HG02623 (cell line): ENCODE results near the gene LCN1.
"Not testable (repeated sequence)": the region's sequence is repeated elsewhere in the genome, so short reads cannot be mapped to it uniquely, and the experiment has no call there.

Experiments used
- ATAC-seq: cut with Tn5 transposase; IDR thresholded peaks from one replicate; pipeline ENCODE4 v1.9.1; 2021; ENCODE audit warnings: moderate library complexity; ENCODE audit not compliant: unreplicated experiment

LCN1 gene

DNA sequence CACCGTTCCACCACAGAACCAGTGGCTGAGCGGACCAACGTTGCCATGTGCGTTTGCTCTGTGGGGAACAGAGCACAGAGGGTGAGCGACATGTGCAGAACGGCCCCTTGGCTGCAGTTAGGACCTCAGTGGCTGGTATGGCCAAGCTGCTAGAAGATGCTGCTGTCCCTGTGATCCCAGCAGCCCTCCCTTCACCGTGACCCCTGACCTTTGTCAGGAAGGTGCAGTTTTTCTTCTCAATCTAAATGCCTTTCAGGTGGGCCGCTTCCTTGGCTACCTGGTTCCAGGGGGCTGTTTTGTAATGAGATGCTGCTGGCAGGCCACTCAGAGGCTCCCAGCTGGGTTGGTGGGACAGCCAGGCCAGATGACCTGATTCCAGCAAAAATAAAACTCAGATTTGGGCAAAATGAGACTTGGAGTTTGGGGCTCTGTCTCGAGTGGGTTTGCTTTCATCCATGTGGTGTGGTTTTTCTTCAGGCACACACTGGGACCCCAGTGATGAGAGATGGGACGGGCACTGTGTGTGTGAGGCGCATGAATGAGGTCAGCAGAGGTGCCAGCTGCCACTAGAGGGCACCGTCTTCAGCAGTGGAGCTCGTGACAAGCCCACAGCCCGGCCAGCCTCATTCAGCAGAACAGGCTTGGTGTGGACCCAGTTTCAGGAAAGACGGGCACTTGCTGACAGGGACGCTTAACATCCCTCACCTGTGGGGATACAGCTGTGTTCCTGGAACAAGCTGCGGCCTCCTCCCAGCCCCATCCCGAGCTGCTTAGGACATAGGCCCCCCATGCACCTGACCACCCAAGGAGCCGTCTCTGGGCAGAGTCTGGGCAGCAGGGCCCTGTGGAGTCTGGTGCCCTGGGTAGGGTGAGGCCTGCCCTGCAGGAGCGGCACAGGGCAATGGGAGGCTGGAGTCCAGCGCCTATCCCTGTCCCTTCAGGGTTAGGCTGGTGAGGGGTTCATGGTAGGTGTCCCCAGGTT lies 16.7 kb upstream of the LCN1 start:
- no peak for ATAC-seq

- ATAC-seq = no peak
Observed at GRCh38 chr9:135505406-135506187, 15.6 kb upstream of the LCN1 start.

GRCh38 chr9:135506327-135507103 lies 14.7 kb upstream of the LCN1 start:
- no peak for ATAC-seq

- no peak for ATAC-seq
Observed at GRCh38 chr9:135507104-135508035, 13.9 kb upstream of the LCN1 start.

- no peak for ATAC-seq
Observed at GRCh38 chr9:135508211-135508820, 12.9 kb upstream of the LCN1 start.

DNA sequence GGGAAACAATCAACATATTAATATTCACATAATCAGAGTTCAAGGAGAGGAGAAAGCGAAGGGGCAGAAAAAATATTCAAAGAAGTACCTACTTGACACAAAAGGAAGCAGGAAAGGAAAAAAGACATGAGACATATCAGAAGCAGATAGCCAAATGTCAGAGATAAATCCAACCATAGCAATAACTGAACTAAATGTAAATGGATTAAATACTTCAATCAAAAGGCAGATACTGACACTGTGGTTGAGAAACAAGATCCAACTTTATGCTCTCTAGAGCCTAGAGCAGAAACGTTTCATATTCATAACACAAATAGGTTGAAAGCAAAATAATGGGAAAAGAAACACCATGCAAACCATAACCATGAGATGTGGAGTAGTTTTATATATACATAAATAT lies 11.8 kb upstream of the LCN1 start:
- ATAC-seq = no peak

DNA sequence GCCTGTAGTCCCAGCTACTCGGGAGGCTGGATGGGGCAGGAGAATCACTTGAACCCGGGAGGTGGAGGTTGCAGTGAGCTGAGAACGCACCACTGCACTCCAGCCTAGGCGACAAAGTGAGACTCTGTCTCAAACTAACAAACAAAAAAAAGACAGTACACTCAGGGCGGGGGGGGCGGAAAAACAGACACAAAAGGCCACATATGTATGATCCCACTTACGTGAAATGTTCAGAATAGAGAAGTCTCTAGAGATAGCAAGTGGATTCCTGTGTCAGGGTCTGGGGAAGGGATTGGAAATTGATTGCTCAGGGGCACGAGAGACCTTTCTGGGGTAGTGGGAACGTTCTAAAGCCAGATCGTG lies 9.0 kb upstream of the LCN1 start:
- no peak for ATAC-seq

DNA sequence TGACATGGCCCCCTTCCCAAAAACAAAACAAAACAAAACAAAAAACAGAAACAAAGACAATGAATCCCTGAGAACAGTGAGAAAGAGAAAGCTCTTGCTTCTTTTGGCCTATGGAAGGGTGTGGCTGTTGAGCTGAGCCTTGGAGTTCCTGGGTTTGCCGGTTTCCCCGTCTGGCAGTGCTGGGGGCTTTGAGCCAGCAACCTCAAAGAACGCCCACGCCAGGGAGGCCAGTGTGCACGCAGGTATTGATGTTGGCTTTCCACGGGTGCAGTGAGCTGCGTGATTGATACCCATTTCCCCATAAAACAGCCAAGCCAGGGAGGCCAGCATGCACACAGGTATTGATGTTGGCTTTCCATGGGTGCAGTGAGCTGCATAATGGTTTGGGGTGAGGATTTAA lies 8.3 kb upstream of the LCN1 start:
- ATAC-seq = no peak

GRCh38 chr9:135513351-135513846 lies 7.8 kb upstream of the LCN1 start:
- ATAC-seq = no peak

DNA sequence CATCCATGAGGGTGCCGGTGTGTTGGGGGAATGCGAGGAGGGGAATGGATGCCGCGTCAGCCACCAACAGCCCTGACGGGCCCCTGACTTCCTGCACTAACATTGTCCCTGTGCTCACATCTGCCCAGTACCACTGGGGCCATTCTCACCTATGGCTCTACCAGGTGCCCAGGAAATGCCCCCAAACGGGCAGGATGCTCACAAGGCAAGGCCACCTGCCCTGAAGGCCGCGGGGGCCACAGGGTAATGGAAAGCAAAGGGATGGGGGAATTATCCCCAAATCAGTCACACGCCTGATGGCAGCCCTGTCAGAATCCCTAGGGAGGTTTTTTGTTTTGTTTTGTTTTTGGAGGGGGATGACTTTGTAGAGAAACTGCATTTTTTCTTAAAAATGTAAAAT lies 7.3 kb upstream of the LCN1 start:
- ATAC-seq = not testable (repeated sequence)

GRCh38 chr9:135514342-135515082 lies 6.7 kb upstream of the LCN1 start:
- ATAC-seq = no peak

DNA sequence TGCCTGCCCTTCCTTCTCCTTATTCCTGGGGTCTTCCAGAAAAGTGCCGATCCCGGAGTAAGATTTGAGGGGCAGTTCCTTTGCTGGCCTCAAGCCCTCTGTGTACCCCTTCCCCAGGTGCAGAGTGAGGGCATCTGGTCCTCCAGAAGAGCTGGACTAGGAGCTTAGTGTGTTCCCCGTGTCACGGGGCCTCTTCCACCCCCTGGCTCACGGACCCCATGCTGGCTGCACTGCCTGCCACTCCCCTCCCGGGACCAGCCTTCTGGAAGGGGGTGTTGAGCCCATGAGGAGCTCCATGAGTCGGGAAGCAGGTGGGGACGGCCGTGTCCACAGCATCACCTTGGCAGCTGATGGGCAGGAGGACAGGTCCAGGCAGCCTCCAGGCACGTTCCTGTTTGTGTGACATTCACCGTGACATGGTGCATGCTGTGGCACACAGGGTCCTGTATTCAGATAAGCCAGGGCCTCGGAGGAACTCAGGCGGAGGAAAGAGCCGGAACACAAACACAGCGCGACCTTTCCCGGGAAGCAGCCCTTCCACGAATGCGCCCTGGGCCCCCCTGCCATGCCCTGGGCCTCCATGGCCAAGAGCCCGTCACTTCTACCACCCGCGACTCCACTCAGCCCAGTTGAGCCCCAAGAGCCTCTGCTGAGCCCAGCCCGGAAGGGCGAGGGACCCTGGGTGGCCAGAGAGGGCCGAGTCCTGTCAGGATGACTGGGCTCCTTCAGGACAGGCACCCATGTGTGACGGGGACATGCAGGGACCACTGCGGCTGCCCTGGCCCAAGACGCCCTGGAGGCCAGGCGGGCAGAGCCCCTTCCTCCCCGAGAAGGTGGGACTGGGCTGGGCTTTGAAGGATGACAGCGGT lies 5.9 kb upstream of the LCN1 start:
- no peak for ATAC-seq

DNA sequence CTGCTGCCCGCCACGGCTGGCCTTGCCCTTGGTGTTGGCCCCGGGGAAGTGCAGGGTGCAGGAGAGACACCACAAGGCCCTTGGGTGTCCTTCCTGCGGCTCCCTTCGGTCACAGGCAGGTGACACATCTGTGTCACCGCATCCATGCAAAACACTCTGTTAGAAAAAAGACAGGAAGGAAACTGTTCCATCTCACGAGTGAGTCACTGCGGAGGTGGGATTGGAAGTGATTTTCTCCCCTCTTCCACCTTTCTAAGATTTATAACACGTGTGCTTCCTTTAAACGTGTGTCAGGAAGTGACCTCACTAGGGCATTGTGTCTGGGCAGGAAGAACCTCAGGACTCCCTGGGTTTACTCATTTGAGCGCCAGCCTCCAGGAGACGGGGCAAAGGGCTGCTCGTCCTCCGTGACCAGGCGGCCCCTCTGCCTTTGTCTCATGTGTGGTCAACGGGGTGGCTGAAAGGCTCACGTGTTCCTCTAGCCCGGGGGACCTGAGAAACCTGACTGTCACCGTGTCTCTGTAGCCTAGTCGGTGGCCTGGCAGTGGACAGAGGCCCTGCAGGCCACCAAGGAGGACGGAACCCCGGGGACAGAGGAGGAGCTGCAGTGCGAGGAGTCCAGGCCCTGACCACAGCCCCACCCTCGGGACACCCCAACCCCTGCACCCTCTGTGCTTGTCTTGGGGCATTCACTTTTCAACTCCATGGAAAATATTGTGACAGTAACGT lies 4.9 kb upstream of the LCN1 start:
- ATAC-seq = no peak

GRCh38 chr9:135517407-135517822 lies 3.8 kb upstream of the LCN1 start:
- no peak for ATAC-seq

DNA sequence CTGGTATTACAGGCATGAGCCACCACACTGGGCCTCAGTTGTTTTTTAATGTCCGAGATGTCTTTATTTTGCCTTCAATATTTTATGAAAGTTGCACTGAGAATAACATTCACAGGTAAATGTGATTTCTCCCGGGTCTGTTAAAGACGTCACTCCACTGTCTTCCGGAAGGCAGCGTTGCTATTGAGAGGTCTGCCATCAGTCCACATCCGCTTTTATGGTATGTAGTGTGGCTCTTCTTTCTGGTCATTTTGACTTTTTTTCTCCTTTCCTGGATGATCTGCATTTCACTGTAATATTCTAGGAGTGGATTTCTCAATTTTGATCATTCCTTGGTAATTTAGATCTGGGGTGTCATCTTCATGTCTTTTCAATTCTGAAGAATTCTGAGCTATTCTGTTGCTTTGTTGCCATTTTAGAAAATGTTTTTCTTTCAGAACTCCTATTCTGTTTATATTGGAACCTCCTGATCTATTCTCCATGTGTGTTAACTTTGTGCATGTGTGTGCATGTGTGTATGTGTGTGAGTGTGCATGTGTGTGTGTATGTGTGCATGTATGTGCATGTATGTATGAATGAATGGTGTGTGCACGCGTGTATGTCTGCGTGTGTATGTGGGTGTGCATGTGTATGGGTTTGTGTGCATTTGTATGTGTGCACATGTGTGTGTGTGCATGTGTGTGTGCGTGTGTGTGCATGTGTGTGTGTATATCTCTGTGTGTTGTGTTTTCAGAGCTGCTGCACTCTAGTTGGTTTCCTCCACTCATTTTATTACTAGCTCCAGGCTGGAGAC lies 1.9 kb upstream of the LCN1 start:
- ATAC-seq = no peak

GRCh38 chr9:135521608-135522095 lies 412 bp downstream of the LCN1 start:
- ATAC-seq = no peak
